AG09319 (cell line): ENCODE data around the gene IRF2BPL.

ENCODE experiments used
- DNase-seq: peaks from one replicate; pipeline ENCODE4 v3.0.0-alpha.2; 2010; ENCODE audit warnings: low read depth; ENCODE audit errors: extremely low read depth
- TF ChIP-seq, protein P1 (sequence below): IDR thresholded peaks from 2 replicates; pipeline ENCODE4 v1.5.1; 2011; ENCODE audit warnings: low read depth, mild to moderate bottlenecking, inconsistent platforms, low read length, moderate library complexity

Gene IRF2BPL

GRCh38 chr14:77043177-77043983 is 14.9 kb upstream of the IRF2BPL start:
- DNase-seq: peak; percentile 73
- TF ChIP-seq, protein P1, sequence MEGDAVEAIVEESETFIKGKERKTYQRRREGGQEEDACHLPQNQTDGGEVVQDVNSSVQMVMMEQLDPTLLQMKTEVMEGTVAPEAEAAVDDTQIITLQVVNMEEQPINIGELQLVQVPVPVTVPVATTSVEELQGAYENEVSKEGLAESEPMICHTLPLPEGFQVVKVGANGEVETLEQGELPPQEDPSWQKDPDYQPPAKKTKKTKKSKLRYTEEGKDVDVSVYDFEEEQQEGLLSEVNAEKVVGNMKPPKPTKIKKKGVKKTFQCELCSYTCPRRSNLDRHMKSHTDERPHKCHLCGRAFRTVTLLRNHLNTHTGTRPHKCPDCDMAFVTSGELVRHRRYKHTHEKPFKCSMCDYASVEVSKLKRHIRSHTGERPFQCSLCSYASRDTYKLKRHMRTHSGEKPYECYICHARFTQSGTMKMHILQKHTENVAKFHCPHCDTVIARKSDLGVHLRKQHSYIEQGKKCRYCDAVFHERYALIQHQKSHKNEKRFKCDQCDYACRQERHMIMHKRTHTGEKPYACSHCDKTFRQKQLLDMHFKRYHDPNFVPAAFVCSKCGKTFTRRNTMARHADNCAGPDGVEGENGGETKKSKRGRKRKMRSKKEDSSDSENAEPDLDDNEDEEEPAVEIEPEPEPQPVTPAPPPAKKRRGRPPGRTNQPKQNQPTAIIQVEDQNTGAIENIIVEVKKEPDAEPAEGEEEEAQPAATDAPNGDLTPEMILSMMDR: no peak

- peak; percentile 74 for DNase-seq
- TF ChIP-seq, protein P1: no peak
Measured at GRCh38 chr14:77041881-77042545, 13.5 kb upstream of the IRF2BPL start.

- TF ChIP-seq, protein P1: no peak
- DNase-seq: peak; percentile 78
Measured at GRCh38 chr14:77040741-77041653, 12.5 kb upstream of the IRF2BPL start.

- peak; percentile 98 for DNase-seq
Measured at GRCh38 chr14:77040059-77040740, 11.7 kb upstream of the IRF2BPL start.

DNA sequence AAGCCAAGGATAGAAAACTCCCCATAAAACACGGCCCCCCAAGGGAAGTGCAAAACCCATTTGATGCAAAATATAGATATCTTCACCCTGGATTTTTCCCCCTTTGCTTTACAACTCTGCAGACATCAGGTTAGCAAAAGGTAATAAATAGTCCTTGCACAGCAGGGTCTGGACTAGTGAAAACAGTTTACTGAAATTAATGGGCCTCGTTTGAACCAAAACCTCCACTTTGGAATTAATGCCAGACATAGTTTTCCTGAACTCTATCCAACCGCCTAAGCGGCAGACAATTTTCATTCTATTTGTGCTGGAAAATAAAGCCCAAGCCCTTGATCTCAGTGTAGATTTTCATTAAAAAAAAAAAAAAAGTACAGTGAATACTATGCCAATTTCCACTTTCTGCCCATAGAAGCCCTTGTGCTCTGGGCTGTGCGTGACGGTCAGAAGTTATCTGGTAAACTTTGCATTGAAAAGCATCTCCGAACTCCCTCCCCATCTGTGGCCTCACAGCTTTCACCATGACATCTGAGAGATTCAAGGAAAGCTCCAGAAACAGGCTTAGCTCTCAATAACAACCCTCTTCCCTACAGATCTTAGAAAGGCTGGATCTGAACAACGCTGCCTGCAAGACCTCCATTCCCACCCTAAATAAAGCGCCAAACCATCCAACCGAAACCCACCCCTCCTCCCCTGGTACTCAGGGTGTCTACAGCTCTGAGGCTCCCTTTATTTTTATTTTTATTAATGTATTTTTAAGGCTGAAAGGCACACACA is 11.0 kb upstream of the IRF2BPL start:
- DNase-seq: peak; percentile 55
- TF ChIP-seq, protein P1: no peak

More at GRCh38 chr14:77040059-77040740, 11.7 kb upstream of the IRF2BPL start:
- TF ChIP-seq, protein P1: no peak

DNA sequence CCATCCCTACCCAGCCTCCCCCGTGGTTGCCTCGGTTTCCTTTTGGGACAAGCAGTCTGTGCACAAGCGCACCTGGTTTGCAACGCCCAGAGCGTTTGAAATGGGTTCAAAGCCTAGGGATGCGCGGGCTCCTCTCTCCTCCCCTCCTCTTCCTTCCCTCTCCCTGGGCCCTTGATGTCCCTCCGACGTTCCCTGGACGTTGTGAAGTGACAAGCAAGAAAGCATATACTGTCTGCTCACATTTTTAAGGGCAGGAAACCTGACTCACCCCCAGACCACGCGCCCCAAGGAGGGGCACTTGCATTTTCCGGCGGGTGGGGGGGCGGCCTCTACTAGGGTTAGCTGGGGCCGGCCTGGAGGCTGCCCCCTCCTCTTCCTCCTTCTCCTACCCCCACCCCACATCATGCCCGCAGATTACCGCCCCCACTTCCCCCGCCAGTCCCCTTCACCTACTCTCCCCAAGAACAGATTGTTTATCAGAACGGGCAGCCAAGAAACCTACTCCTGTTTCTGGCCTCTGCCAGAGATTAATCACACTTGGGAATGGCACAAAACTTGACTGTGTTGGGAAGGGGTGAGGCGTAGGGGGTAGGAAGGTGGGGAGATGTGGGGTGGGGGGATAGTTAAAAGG is 9.5 kb upstream of the IRF2BPL start:
- TF ChIP-seq, protein P1: no peak
- no peak for DNase-seq
